ENCODE results near the gene ZBTB46.

The ZBTB46 gene

DNA sequence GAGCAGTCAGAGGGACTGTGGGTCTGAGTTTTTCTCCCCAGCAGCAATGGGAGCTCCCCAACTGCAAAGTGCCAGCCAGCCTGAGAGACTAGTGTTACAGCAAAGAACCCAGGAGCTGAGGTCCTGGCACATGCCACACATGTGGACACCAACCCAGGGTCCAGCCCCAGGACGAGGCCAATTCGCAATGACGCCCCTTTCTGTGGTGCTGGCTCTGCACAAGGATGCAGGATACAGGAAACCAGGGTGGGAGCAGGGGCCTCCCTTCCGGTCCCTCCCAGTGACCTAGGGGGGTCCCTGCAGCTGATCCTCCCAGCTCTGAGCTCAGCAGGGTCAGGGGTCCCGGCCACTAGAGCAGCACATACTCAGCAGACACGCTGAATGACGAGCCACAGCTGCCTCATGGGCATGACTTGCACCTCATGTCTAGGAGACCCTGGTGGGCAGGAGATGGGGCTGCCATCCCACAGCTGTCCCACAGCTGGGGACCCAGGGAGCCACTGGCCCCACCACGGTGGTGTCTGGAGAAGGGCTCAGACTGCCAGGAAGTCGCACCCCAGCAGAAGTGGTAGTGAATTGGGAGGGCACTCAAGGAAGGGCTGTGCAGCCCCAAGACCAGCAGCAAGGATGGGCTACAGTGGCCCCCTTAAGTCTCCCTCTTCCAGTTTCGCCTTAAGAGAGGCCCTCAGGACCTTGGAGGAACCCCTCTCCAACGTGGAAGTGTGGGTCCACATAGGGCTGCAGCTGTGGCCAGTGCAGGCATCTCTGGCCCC is 126.9 kb downstream of the ZBTB46 start:
- no peak for DNase-seq (ENCODE audit: low spot score)

DNA sequence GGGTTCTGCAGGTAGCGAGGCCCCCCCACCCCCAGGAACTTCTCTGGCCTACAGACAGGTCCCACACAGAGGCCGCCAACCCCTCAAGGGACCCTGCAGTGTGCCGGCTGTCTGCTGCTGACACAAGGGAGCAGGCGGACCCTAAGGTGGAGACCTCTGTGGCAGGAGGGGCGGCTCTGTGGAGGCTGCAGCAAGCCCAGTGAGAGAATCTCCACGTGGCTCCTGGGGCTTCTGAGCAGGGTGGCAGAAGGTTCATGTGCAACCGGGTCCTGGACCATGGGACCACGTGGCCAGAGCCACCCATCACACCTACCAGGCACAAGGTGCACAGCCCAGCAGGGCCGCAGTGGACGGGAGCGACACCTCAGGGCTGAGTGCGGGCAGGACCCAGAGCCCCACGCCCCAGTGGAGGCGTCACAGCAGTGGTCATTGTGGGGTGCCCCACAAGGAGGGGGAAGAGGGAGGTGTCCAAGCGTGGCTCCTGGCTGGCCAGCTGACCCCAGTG is 127.5 kb downstream of the ZBTB46 start:
- no peak for DNase-seq (ENCODE audit: low spot score)

GRCh38 chr20:63702751-63703470 is 128.2 kb downstream of the ZBTB46 start:
- DNase-seq (ENCODE audit: low spot score), result no peak

- no peak for DNase-seq (ENCODE audit: low spot score)
Observed at GRCh38 chr20:63702036-63702665, 128.9 kb downstream of the ZBTB46 start.

- DNase-seq (ENCODE audit: low spot score), result no peak
Observed at GRCh38 chr20:63701329-63702035, 129.6 kb downstream of the ZBTB46 start.

GRCh38 chr20:63701051-63701328 is 130.1 kb downstream of the ZBTB46 start:
- no peak for DNase-seq (ENCODE audit: low spot score)

- DNase-seq (ENCODE audit: low spot score), result no peak
Observed at GRCh38 chr20:63700199-63701050, 130.6 kb downstream of the ZBTB46 start.

DNA sequence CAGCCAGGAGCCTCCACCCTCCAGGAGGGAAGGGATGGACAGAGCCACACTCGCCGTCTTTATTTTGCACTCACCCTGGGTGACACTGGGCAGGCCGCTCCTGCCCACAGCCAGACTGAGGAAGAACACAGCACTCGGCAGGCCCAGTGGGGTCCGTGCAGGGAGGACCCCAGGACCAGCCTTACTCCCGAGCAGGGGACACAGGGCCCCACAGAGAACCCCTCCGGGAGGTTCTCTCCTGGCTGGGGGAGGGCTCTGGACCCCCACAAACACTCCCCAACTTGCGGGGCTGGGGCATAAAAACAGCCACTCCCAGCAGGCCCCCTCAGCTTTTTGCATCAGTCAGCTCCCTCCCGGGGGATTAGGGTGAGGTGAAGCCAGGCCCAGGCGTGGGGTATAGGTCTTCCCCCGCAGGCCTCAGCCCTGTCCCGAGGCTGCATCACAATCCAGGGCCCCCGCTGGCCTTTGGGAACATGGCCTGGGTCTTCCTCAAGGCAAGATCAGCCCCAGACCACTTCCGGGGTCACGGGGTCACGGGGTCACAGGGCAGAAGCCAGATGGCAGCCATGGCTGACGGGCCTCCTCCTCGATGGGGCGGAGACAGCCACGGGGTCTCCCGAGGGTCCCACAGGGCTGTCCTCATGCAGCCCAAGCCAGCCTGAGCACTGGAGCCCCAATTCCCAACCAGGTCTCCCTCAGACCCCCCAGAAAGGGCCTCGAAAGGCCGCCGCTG is 131.4 kb downstream of the ZBTB46 start:
- no peak for DNase-seq (ENCODE audit: low spot score)

- DNase-seq (ENCODE audit: low spot score), result peak; percentile 94
Observed at GRCh38 chr20:63698739-63699465, 132.2 kb downstream of the ZBTB46 start.

DNA sequence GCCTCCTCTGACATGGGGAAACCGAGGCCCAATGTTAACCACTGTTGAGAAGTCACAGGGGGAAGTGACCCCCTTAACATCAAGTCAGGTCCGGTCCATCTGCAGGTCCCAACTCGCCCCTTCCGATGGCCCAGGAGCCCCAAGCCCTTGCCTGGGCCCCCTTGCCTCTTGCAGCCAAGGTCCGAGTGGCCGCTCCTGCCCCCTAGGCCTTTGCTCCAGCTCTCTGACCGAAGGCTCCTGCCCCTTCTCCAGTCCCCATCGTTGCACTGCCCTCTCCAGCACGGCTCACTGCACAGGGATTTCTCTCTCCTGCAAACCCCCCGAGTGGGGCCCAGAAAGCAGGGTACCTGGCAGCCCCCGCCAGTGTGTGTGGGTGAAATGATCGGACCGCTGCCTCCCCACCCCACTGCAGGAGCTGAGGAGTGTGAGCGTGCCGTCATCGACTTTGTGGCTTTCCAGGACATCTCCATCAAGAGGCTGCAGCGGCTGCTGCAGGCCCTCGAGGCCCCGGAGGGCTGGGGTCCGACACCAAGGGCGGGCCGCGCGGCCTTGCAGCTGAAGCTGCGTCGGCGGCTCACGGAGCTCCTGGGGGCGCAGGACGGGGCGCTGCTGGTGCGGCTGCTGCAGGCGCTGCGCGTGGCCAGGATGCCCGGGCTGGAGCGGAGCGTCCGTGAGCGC is 133.1 kb downstream of the ZBTB46 start:
- DNase-seq (ENCODE audit: low spot score), result no peak

DNA sequence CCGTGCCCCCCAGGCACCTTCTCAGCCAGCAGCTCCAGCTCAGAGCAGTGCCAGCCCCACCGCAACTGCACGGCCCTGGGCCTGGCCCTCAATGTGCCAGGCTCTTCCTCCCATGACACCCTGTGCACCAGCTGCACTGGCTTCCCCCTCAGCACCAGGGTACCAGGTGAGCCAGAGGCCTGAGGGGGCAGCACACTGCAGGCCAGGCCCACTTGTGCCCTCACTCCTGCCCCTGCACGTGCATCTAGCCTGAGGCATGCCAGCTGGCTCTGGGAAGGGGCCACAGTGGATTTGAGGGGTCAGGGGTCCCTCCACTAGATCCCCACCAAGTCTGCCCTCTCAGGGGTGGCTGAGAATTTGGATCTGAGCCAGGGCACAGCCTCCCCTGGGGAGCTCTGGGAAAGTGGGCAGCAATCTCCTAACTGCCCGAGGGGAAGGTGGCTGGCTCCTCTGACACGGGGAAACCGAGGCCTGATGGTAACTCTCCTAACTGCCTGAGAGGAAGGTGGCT is 133.7 kb downstream of the ZBTB46 start:
- no peak for DNase-seq (ENCODE audit: low spot score)

GRCh38 chr20:63696628-63697356 is 134.3 kb downstream of the ZBTB46 start, which contains the start of gene TNFRSF6B:
TNFRSF6B (plus strand) TSS chr20:63696652; CDS start chr20:63696768, 116 bp downstream.
- no peak for DNase-seq (ENCODE audit: low spot score)

GRCh38 chr20:63696306-63696627 is 134.8 kb downstream of the ZBTB46 start:
- DNase-seq (ENCODE audit: low spot score), result no peak

DNA sequence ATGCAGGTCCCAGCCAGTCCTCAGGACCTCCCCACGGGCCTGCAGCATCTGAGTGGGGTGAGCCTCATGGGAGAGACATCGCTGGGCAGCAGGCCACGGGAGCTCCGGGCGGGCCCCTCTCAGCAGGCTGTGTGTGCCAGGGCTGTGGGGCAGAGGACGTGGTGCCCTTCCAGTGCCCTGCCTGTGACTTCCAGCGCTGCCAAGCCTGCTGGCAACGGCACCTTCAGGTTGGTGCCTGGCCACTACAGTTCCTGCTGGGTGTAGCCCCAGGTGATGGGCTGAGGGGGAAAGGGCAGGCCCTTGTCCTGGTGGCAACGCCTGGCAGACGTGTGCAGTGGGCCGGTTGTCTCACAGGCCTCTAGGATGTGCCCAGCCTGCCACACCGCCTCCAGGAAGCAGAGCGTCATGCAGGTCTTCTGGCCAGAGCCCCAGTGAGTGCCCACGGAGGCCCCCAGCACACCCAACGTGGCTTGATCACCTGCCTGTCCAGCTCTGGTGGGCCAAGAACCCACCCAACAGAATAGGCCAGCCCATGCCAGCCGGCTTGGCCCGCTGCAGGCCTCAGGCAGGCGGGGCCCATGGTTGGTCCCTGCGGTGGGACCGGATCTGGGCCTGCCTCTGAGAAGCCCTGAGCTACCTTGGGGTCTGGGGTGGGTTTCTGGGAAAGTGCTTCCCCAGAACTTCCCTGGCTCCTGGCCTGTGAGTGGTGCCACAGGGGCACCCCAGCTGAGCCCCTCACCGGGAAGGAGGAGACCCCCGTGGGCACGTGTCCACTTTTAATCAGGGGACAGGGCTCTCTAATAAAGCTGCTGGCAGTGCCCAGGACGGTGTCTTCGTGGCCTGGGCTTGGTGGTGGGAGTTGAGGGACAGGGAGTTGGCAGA is 135.4 kb downstream of the ZBTB46 start:
- no peak for DNase-seq (ENCODE audit: low spot score)

DNA sequence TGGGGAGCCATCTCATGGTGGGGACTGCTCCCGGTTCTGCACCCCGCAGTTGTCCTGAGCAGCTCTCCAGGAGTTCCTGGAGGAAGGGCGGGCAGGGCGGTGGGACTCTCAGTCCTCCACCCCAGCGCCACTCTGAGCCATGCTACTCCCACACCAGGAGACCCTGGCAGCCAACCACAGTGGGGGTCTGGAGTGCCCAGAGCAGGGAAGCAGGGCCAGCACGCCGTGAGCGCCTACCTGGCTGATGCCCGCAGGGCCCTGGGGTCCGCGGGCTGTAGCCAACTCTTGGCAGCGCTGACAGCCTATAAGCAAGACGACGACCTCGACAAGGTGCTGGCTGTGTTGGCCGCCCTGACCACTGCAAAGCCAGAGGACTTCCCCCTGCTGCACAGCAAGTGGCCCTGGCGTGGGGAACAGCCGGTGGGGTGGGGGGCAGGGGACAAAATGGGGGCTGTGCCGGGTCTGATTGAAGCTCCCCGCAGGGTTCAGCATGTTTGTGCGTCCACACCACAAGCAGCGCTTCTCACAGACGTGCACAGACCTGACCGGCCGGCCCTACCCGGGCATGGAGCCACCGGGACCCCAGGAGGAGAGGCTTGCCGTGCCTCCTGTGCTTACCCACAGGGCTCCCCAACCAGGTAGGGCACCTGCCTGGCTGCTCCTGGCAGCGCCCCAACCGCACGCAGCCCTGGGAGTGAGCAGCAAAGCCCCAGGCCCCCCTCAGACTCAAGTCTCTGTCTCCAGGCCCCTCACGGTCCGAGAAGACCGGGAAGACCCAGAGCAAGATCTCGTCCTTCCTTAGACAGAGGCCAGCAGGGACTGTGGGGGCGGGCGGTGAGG is 136.3 kb downstream of the ZBTB46 start:
- DNase-seq (ENCODE audit: low spot score), result no peak

GRCh38 chr20:63693733-63694583 is 137.1 kb downstream of the ZBTB46 start:
- no peak for DNase-seq (ENCODE audit: low spot score)

Data from GM03348 (cell line).